K562 (cell line): ENCODE data around the gene PTK6. TPM values are rescaled to one million over a fixed set of nuclear protein-coding genes. Genes with fewer than 3 reads are reported as not detected.

Experiments
- HMG20B ChIP-seq: fragments of 250-450 bp; sonication (Bioruptor Pico); IDR thresholded peaks from 2 replicates; pipeline ENCODE4 v1.5.0; 2021; ENCODE audit warnings: mild to moderate bottlenecking
- LCOR ChIP-seq: sonication (generic); formaldehyde crosslinking; IDR thresholded peaks from 2 replicates; pipeline ENCODE4 v1.8.0; 2022; ENCODE audit warnings: mild to moderate bottlenecking, missing genetic modification reagents
- SAFB2 ChIP-seq: fragments of 200-400 bp; formaldehyde crosslinking; IDR thresholded peaks from 2 replicates; pipeline ENCODE4 v1.6.1; 2018; ENCODE audit warnings: borderline replicate concordance, low read length, low read depth, moderate library complexity; ENCODE audit not compliant: severe bottlenecking
- TGIF2 ChIP-seq: sonication (generic); formaldehyde crosslinking; IDR thresholded peaks from 2 replicates; pipeline ENCODE4 v1.8.1; 2022; ENCODE audit warnings: mild to moderate bottlenecking, missing genetic modification reagents, moderate library complexity
- ZNF124 ChIP-seq: sonication (generic); formaldehyde crosslinking; IDR thresholded peaks from 2 replicates; pipeline ENCODE4 v1.8.1; 2022; ENCODE audit warnings: missing genetic modification reagents
- ZNF217 ChIP-seq: sonication (generic); formaldehyde crosslinking; IDR thresholded peaks from 2 replicates; pipeline ENCODE4 v1.8.0; 2022; ENCODE audit warnings: mild to moderate bottlenecking, missing genetic modification reagents
- polyA plus RNA-seq, 8 experiments: library from polyadenylated mRNA; depleted of rRNA in 4 of 8; stranded (reverse) in 5 of 8; unstranded in 3 of 8; fragments of >200 nt; fragmentation: Nextera tagmentation in 2 of 8; fragmentation: Illumina TruSeq in 1 of 8; extraction: Ambion mirVana in 2 of 8; extraction: Trizol in 1 of 8; gene quantifications; 2 replicates each; pipeline versions ENCODE4 v1.2.1 to v1.2.3, GENCODE V29; 2011 to 2014; ENCODE audit warnings: inconsistent platforms in 1 of 8, missing spikeins in 1 of 8
- total RNA-seq, 7 experiments: library from RNA; depleted of rRNA in 6 of 7; stranded (reverse); fragments of >200 nt in 6 of 7; fragmentation: Illumina TruSeq in 2 of 7; extraction: Trizol in 2 of 7; gene quantifications; 2 replicates each; pipeline versions ENCODE4 v1.2.1 to v1.2.3, GENCODE V29; 2011 to 2021; ENCODE audit warnings: low replicate concordance in 1 of 7
- TF ChIP-seq, protein P1 (sequence below), 2 experiments: IDR thresholded peaks; 2 replicates each; pipeline ENCODE4 v1.6.1; 2012; ENCODE audit warnings: improper control_type of control experiment in 2 of 2, low read depth in 2 of 2, low read length in 2 of 2, borderline replicate concordance in 1 of 2
- TF ChIP-seq, protein P2 (sequence below): sonication (generic); formaldehyde crosslinking; IDR thresholded peaks from 2 replicates; pipeline ENCODE4 v1.8.0; 2022; ENCODE audit warnings: mild to moderate bottlenecking, low read depth, missing genetic modification reagents

PTK6 gene
- total and polyA plus RNA-seq, 9 of the 15 experiments (the other 6 are each of a cell fraction or from before 2014, with no cell fraction given): 0.07 TPM; not detected in 8

DNA sequence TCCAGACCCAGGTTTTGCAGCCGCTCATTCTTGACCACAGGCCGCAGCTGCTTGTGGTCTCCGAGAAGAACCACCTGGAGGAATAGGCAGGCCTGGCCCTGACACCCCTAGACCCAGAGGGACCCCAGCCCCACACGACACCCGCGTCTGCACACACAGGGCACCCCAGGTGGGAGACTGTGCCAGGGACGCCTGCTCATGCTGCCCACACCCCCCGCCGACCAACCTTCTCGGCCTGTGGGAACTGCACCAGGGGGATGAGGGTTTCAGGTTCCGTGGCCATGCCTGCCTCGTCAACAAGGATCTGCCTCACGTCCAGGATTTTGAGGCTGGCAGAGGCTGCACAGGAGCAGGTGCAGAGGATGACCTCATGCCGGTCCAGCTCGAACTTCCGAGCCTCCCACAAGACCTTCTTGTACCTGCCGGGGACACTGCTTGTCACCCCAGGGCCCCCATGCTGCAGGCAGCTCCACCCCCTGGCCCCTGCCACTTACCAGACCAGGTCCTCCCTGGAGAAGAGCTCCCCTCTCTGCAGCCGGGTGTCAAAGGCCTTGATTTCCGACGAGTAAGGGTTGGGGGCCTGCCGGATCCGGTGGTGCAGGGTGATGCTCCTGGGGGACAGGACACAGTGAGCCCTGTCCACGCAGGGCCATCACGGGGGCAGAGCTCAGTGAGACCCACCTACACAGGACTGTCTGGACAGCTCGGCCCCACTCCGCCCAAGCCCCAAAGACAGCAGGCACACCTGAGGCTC, 23.9 kb upstream of the PTK6 start (continued):
- no peak for TF ChIP-seq SAFB2
- TF ChIP-seq ZNF217 (CRISPR knock-in tag): no peak
- no peak for TF ChIP-seq HMG20B (CRISPR knock-in tag)
- TF ChIP-seq, protein P1, sequence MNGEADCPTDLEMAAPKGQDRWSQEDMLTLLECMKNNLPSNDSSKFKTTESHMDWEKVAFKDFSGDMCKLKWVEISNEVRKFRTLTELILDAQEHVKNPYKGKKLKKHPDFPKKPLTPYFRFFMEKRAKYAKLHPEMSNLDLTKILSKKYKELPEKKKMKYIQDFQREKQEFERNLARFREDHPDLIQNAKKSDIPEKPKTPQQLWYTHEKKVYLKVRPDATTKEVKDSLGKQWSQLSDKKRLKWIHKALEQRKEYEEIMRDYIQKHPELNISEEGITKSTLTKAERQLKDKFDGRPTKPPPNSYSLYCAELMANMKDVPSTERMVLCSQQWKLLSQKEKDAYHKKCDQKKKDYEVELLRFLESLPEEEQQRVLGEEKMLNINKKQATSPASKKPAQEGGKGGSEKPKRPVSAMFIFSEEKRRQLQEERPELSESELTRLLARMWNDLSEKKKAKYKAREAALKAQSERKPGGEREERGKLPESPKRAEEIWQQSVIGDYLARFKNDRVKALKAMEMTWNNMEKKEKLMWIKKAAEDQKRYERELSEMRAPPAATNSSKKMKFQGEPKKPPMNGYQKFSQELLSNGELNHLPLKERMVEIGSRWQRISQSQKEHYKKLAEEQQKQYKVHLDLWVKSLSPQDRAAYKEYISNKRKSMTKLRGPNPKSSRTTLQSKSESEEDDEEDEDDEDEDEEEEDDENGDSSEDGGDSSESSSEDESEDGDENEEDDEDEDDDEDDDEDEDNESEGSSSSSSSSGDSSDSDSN (IDR thresholded peaks at IDR 0.05; ENCODE audit: borderline replicate concordance in 1 of 2, low read depth in 2 of 2, low read length in 2 of 2): no peak
- no peak for TF ChIP-seq TGIF2 (CRISPR knock-in tag)
- TF ChIP-seq, protein P2, sequence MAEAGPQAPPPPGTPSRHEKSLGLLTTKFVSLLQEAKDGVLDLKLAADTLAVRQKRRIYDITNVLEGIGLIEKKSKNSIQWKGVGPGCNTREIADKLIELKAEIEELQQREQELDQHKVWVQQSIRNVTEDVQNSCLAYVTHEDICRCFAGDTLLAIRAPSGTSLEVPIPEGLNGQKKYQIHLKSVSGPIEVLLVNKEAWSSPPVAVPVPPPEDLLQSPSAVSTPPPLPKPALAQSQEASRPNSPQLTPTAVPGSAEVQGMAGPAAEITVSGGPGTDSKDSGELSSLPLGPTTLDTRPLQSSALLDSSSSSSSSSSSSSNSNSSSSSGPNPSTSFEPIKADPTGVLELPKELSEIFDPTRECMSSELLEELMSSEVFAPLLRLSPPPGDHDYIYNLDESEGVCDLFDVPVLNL (CRISPR knock-in tag): no peak
- TF ChIP-seq LCOR (CRISPR knock-in tag): no peak
- no peak for TF ChIP-seq ZNF124
